Neuronal stem cell (in vitro differentiated cells): ENCODE measurements around the gene FCRLA.
"Not testable (repeated sequence)": the region's sequence is repeated elsewhere in the genome, so short reads cannot be mapped to it uniquely, and the experiment has no call there.

Experiments used
- DNase-seq: peaks from one replicate; pipeline ENCODE4 v3.0.0-alpha.2; 2013; ENCODE audit warnings: low spot score
- H2AFZ ChIP-seq: one replicate; pipeline ENCODE4 v1.6.1; 2013; ENCODE audit warnings: mild to moderate bottlenecking, low read length, inconsistent platforms
- H2AK5ac ChIP-seq: 2 replicates; pipeline ENCODE4 v1.6.1; 2013; ENCODE audit warnings: low read depth, mild to moderate bottlenecking, inconsistent platforms, low read length, moderate library complexity, mixed read lengths
- H2BK120ac ChIP-seq: 2 replicates; pipeline ENCODE4 v1.6.1; 2013; ENCODE audit warnings: low read depth, mild to moderate bottlenecking, inconsistent platforms, low read length, moderate library complexity, mixed read lengths
- H2BK12ac ChIP-seq: one replicate; pipeline ENCODE4 v1.6.1; 2013; ENCODE audit warnings: low read length, inconsistent platforms
- H2BK15ac ChIP-seq: 2 replicates; pipeline ENCODE4 v1.6.1; 2013; ENCODE audit warnings: mild to moderate bottlenecking, low read length, inconsistent platforms, mixed read lengths
- H2BK5ac ChIP-seq: one replicate; pipeline ENCODE4 v1.6.1; 2013; ENCODE audit warnings: inconsistent platforms, mild to moderate bottlenecking, low read length, moderate library complexity
- H3K14ac ChIP-seq: one replicate; pipeline ENCODE4 v1.6.1; 2013; ENCODE audit warnings: low read length, inconsistent platforms
- H3K18ac ChIP-seq: 2 replicates; pipeline ENCODE4 v1.6.1; 2013; ENCODE audit warnings: low read length, inconsistent platforms
- H3K23ac ChIP-seq: 2 replicates; pipeline ENCODE4 v1.6.1; 2013; ENCODE audit warnings: low read depth, mild to moderate bottlenecking, mixed read lengths, low read length, inconsistent platforms; ENCODE audit not compliant: poor library complexity
- H3K27ac ChIP-seq: replicated peaks from 3 replicates; pipeline ENCODE4 v1.5.1; 2013; ENCODE audit warnings: low read length, inconsistent platforms
- H3K27me3 ChIP-seq, 3 experiments: 2 replicates each; pipeline ENCODE4 v1.6.1; 2013; ENCODE audit warnings: low read length in 3 of 3, mild to moderate bottlenecking in 2 of 3, inconsistent platforms in 1 of 3, low read depth in 1 of 3, mixed read lengths in 1 of 3, moderate library complexity in 1 of 3; ENCODE audit not compliant: control insufficient read depth in 3 of 3, insufficient read depth in 3 of 3
- H3K36me3 ChIP-seq, 2 donors: replicated peaks in 1 of 2; 2 replicates each; pipeline ENCODE4 v1.6.1; 2013; ENCODE audit warnings: low read length in 2 of 2; ENCODE audit not compliant: control insufficient read depth in 2 of 2, insufficient read depth in 2 of 2
- H3K4ac ChIP-seq: 2 replicates; pipeline ENCODE4 v1.6.1; 2013; ENCODE audit warnings: inconsistent platforms, mild to moderate bottlenecking, low read length, moderate library complexity
- H3K4me1 ChIP-seq, 2 donors: 1 replicate in 1 of 2; 2 replicates in 1 of 2; pipeline ENCODE4 v1.6.1; 2013; ENCODE audit warnings: low read length in 2 of 2, low read depth in 1 of 2; ENCODE audit not compliant: control insufficient read depth in 2 of 2, insufficient read depth in 1 of 2
- H3K4me2 ChIP-seq: one replicate; pipeline ENCODE4 v1.6.1; 2013; ENCODE audit warnings: mild to moderate bottlenecking, low read length, inconsistent platforms; ENCODE audit not compliant: insufficient read depth, poor library complexity, severe bottlenecking
- H3K4me3 ChIP-seq, 2 donors: 2 replicates each; pipeline ENCODE4 v1.5.1; 2013; ENCODE audit warnings: low read length in 2 of 2, mild to moderate bottlenecking in 2 of 2, inconsistent platforms in 1 of 2, moderate library complexity in 1 of 2
- H3K79me1 ChIP-seq: one replicate; pipeline ENCODE4 v1.6.1; 2013; ENCODE audit warnings: low read depth, mild to moderate bottlenecking, inconsistent platforms, low read length, moderate library complexity
- H3K9ac ChIP-seq: one replicate; pipeline ENCODE4 v1.6.1; 2013; ENCODE audit warnings: mild to moderate bottlenecking, low read depth, low read length, inconsistent platforms; ENCODE audit not compliant: poor library complexity
- H3K9me3 ChIP-seq, 2 donors: replicated peaks in 1 of 2; 2 replicates each; pipeline versions ENCODE3 to v1.6.1; 2013; ENCODE audit warnings: low read length in 2 of 2, mild to moderate bottlenecking in 2 of 2, inconsistent platforms in 1 of 2, low read depth in 1 of 2, mixed read lengths in 1 of 2, moderate library complexity in 1 of 2; ENCODE audit not compliant: control insufficient read depth in 2 of 2, insufficient read depth in 1 of 2
- H4K8ac ChIP-seq: one replicate; pipeline ENCODE4 v1.6.1; 2013; ENCODE audit warnings: low read depth, mild to moderate bottlenecking, inconsistent platforms, low read length, moderate library complexity
- H4K91ac ChIP-seq: one replicate; pipeline ENCODE4 v1.6.1; 2013; ENCODE audit warnings: low read length, low read depth, mild to moderate bottlenecking, inconsistent platforms; ENCODE audit not compliant: poor library complexity
- WGBS, 2 donors: extraction: QIAGEN DNeasy Blood & Tissue Kit; methylation state at CpG; one replicate each; pipeline ENCODE4 v1.1.7; 2013; ENCODE audit warnings: missing lambda C conversion rate in 2 of 2, mixed read lengths in 1 of 2; ENCODE audit not compliant: insufficient read length in 2 of 2, insufficient replicate concordance in 1 of 2; ENCODE audit errors: extremely low coverage in 2 of 2; 5-methylcytosine and 5-hydroxymethylcytosine counted together

Gene FCRLA

GRCh38 chr1:161674447-161674846 is 32.6 kb upstream of the FCRLA start:
- not testable (repeated sequence) for H2BK15ac ChIP-seq, H2AFZ ChIP-seq, H2BK12ac ChIP-seq, H4K91ac ChIP-seq, H2BK120ac ChIP-seq, H3K27ac ChIP-seq, H3K36me3 ChIP-seq, H3K14ac ChIP-seq, H2AK5ac ChIP-seq, H3K4me1 ChIP-seq, H2BK5ac ChIP-seq, H3K79me1 ChIP-seq, H4K8ac ChIP-seq, DNase-seq, H3K9me3 ChIP-seq, H3K18ac ChIP-seq, H3K23ac ChIP-seq, H3K4me3 ChIP-seq, H3K4me2 ChIP-seq, H3K4ac ChIP-seq, H3K9ac ChIP-seq
- no CpG with 5 or more reads among the region's 3 CpGs for WGBS, 2 donors
- peaks cover 0 to 21% (median 0%) of the 10 kb centered on the region in 3 experiments for H3K27me3 ChIP-seq

GRCh38 chr1:161674908-161675307 is 32.1 kb upstream of the FCRLA start:
- H3K4me2 ChIP-seq, H2BK15ac ChIP-seq, H3K36me3 ChIP-seq, H3K4ac ChIP-seq, H2AFZ ChIP-seq, H4K8ac ChIP-seq, H2AK5ac ChIP-seq, H3K4me1 ChIP-seq, H3K4me3 ChIP-seq, H3K14ac ChIP-seq, H2BK12ac ChIP-seq, H3K27ac ChIP-seq, H2BK120ac ChIP-seq, H3K23ac ChIP-seq, H4K91ac ChIP-seq, H2BK5ac ChIP-seq, H3K9me3 ChIP-seq, H3K18ac ChIP-seq, H3K9ac ChIP-seq, H3K79me1 ChIP-seq, DNase-seq: not testable (repeated sequence)
- peaks cover 0 to 21% (median 0%) of the 10 kb centered on the region in 3 experiments for H3K27me3 ChIP-seq
- no CpG with 5 or more reads among the region's 3 CpGs for WGBS, 2 donors

GRCh38 chr1:161676441-161676840 is 30.6 kb upstream of the FCRLA start:
- H3K9ac ChIP-seq = no peak overlapping the region
- H3K4me1 ChIP-seq = peaks cover 0 to 2% of the 10 kb centered on the region in 2 donors
- peaks cover 0 to 21% (median 0%) of the 10 kb centered on the region in 3 experiments for H3K27me3 ChIP-seq
- no peak overlapping the region for H3K4me3 ChIP-seq
- no peak overlapping the region for H2BK15ac ChIP-seq
- no peaks in the 10 kb centered on the region for H3K79me1 ChIP-seq
- H4K8ac ChIP-seq = no peak overlapping the region
- no peak overlapping the region for H3K27ac ChIP-seq
- H3K14ac ChIP-seq = no peak overlapping the region
- no peak overlapping the region for H3K4ac ChIP-seq
- H2AK5ac ChIP-seq = no peak overlapping the region
- H3K4me2 ChIP-seq = no peak overlapping the region
- no peak overlapping the region for H2BK120ac ChIP-seq
- H4K91ac ChIP-seq = no peak overlapping the region
- no peak overlapping the region for H2BK12ac ChIP-seq
- no peaks in the 10 kb centered on the region for H3K36me3 ChIP-seq
- WGBS, 2 donors = no CpG with 5 or more reads among the region's 2 CpGs
- no peak overlapping the region for H2BK5ac ChIP-seq
- no peak overlapping the region for H2AFZ ChIP-seq
- no peak overlapping the region for H3K23ac ChIP-seq
- H3K9me3 ChIP-seq = no peaks in the 10 kb centered on the region
- no peak overlapping the region for H3K18ac ChIP-seq
- DNase-seq = no peak

GRCh38 chr1:161676958-161677689 is 29.9 kb upstream of the FCRLA start:
- no peak overlapping the region for H3K4me3 ChIP-seq
- no peak overlapping the region for H2AK5ac ChIP-seq
- H3K36me3 ChIP-seq = no peaks in the 10 kb centered on the region
- peaks cover 0 to 21% (median 0%) of the 10 kb centered on the region in 3 experiments for H3K27me3 ChIP-seq
- no peak overlapping the region for H2BK120ac ChIP-seq
- no peaks in the 10 kb centered on the region for H3K9me3 ChIP-seq
- no CpG with 5 or more reads among the region's 5 CpGs for WGBS, 2 donors
- DNase-seq = no peak
- H2BK15ac ChIP-seq = no peak overlapping the region
- H3K4me2 ChIP-seq = no peak overlapping the region
- H3K23ac ChIP-seq = no peak overlapping the region
- H4K8ac ChIP-seq = no peak overlapping the region
- H2AFZ ChIP-seq = no peak overlapping the region
- H3K79me1 ChIP-seq = no peaks in the 10 kb centered on the region
- no peak overlapping the region for H3K14ac ChIP-seq
- H3K18ac ChIP-seq = no peak overlapping the region
- H2BK12ac ChIP-seq = no peak overlapping the region
- no peak overlapping the region for H4K91ac ChIP-seq
- H3K9ac ChIP-seq = no peak overlapping the region
- H2BK5ac ChIP-seq = no peak overlapping the region
- no peak overlapping the region for H3K4ac ChIP-seq
- H3K27ac ChIP-seq = no peak overlapping the region
- peaks cover 0 to 2% of the 10 kb centered on the region in 2 donors for H3K4me1 ChIP-seq
